Suppressor macrophage treated with lipopolysaccharide for 4 hours (primary cell): ENCODE measurements around the gene IL17RC.

Source experiments
- DNase-seq: peaks from one replicate; pipeline ENCODE4 v3.0.0-alpha.2; 2020

The IL17RC gene

DNA sequence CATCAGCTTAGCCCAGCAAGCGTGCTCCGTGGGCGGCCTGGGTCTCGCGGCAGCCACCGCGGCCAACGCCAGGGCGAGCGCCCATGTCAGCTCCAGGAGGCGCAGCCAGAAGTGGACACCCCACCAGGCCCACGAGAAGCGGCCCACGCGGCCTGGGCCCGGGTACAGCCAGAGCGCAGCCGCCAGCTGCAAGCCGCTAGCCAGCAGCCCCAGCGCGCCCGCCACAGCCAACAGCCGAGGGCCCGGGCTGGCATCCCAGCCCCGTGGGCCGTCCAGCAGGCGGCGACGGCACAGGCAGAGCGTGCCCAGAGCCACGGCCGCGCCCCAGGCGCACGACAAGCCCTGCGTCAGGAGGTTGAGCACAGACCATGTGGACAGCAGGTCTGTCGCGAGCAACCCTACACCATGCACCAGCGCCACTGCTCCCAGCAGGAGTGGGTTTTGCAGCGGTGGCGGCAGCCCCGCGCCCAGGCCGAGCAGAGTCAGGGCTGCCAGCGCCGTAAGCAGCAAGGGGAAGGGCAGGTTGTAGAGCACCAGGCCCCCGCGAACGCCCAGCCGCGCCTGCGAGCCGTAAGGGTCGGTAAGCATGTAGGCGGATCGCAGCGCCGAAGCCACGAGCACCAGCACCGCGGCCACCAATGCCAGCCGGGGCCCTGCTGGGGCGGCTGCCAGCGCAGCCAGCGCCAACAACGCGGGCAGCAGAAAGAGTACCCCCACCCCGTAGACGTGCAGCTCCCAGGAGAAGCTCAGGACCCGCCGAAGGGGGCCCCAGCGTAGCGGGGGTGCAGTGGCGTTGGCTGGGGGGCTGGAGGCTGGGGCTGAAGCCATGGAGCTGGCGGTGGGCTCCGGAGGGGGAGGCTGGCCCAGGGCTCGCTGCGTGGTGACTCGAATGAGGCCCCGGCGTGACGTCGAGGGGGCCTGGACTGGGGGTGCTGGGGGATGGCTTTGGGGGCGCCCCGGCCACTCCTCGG lies 30.4 kb downstream of the IL17RC start:
- no peak for DNase-seq

DNA sequence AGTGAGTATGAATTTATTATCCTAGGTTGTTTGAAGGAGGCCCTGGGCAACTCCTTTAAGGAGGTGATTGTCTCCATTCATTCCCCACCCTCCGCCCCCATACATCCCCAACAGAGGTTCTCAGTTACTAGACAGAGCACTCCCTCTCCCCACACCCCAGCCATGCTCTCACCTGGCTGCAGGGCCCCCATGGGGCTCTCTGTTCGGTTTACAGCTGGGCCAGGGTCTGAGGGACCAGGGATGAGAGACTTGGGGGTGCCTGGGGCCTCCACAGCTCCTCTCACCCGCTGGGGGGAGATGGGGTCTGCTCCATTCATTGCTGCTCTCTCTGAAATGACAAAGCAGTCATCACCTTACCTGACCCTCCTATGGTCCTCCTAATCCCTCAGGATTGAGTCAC lies 31.7 kb downstream of the IL17RC start:
- DNase-seq = no peak

DNA sequence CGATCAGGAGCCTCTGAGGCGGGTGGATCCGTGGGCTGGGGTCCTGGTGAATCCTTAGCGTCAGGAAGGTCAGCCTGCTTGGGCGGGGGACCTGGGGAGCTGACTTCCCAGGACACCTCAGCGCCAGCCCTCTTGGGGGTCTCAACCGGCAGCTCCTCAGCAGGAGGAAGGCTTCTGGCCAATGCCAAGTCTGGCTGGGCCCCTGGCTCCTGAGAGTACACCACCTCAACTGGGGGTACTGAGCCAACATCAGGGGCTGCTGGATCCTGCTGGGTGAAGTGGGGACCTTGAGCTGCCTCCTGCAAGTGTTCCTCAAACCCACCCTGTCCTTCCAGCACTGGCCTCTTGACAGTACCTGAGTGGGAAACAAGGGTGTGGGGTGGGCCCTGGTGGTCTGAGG lies 32.2 kb downstream of the IL17RC start:
- no peak for DNase-seq

DNA sequence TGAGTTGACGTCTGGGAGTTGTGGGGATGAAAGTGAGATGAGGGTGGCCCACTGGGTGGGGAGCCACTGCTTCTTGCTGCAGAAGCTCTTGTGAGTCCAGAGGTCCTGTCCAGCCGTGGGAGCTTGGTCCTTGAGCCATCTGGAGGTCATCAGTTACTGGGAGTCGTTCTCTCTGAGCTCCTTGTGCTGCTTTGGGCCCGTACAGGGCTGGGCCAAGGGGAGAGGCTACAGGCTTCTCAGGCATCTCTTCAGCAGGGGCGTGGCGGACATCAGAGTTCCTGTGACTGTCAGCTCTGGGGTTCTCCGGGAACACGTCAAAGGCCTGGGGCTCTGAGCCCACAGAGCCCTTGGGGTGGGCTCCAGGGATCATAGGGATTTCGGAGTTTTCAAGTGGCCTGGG lies 32.7 kb downstream of the IL17RC start:
- no peak for DNase-seq

DNA sequence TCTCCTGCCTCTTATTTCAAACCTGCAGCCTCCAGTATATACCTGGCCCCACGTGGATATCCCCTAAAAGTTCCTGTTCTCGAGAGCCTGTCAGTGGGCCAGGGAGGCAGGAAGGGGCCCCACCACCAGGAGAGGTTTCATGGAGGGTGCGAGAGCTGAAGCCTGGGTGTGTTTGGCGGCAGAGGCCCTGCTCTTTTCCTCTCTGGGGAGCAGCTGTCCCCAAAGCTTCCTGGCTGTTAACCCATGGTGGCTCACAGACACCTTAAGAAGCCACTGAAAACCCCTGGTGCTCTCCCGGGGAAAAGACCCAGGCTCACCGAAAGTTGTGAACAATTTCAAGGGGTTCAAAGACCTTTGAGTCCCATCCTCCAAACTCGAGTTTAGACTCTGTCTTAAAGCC lies 34.2 kb downstream of the IL17RC start:
- DNase-seq = no peak

DNA sequence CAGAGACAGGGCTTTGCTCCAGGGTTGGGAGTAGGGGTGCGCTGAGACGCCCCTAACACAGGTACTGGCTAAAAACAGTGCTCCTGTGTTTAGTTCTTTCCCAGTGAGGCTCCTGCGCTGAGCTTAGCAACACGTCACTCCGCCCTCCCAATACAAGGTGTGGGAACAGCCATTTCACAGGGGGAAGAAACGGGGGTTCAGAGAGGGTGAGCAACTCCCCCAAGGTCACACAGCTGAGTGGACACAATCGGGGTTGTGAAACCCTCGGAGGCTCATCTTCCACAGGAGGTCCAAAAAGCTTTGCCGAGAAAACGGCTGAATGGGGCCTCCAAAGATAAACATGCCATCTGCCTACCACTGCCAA lies 34.7 kb downstream of the IL17RC start:
- no peak for DNase-seq

DNA sequence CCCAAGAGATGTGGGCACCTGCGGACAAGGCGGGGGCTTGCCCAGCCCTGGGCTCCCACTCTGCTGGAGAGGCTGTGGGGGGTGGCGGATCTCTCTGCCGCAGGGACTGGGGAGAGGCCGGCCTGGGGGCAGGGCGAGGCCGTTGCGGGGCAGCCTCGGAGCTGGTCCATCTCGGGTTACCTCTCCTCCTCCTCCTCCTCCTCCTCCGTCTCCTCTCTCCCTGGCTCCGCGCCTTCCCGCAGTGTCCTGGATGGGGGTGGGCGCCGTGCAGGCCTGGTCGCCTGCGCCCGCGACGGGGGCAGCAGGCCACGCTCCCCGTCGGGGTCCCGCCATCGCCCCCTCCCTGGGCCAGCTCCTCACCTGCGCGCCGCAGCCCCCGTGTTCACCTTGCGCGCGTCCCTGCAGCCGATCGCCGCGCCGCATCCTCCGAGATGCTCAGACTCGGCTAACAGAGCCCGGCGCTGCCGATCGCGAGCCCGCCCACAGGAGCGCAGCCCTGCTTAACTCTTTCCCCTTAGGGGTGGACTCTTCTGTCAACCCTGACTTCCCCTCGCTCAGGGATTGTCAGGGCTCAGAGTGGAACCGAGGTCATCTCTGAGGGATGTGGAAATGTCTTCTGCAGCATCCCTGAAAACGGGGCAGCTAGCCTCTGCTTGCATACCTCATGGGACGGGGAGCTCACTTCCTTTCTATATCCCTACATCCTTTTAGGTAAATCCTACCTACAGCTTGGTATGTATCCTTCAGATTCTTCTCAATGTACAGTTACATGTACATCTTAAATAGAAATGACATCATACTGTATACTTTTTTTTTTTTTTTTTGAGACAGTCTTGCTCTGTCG lies 35.3 kb downstream of the IL17RC start, which contains the start of gene PRRT3:
TSS of gene PRRT3 (minus strand) at position 447 of the 844 bp plus-strand sequence. CDS start 2,293 bp downstream, outside the sequence.
- peak; percentile 51 for DNase-seq

DNA sequence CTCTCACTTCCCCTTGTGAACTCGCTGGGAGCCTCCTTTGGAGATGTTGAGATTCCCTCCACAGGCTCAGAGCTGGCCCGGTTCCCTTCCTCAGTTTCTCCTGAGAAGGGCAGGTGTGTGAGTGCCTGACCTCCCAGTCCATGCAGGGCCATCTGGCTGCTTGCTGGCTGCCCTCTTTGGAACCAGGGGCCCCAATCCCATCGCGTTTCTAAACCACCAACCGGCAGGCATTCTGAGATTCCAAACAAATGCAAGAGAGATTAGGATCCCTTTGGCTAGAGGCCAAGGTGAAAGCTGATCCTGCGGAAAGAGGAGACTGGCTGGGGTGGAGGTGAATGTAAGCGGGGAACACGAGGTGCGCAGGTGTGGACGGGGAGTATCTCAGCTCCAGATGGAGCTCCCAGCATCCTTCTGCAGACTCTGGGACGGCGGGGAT lies 38.2 kb downstream of the IL17RC start:
- no peak for DNase-seq

DNA sequence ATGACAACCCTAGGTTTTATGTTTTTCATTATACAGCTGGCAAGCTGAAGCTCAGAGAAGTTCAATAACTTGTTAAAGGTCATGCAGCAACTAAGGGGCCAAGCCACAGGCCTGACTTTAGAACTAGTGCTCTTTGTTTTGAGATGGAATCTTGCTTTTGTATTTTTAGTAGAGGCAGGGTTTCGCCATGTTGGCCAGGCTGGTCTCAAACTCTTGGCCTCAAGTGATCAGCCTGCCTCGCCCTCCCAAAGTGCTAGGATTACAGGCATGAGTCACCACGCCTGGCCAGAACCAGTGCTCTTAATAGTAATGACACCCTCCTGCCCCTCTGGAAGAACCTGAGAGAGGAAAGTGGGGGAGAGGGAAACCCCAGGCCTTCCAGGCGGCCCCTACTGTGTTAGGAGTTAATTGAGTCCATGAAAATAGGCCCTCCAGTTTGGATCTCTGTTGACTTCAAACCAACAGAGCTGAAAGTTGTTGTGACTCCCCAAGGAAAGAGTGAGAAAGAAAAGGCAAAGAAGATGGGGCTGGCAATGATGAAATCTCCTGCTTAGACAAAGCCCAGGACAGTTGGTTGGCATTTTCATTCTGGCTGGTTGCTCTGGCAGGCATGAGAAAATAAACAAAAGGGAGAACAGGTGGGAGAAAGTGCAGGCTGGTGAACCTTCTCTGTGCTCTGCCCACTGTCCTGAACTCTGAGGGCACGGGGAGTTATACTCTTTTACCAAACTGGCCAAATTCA lies 38.9 kb downstream of the IL17RC start:
- no peak for DNase-seq

DNA sequence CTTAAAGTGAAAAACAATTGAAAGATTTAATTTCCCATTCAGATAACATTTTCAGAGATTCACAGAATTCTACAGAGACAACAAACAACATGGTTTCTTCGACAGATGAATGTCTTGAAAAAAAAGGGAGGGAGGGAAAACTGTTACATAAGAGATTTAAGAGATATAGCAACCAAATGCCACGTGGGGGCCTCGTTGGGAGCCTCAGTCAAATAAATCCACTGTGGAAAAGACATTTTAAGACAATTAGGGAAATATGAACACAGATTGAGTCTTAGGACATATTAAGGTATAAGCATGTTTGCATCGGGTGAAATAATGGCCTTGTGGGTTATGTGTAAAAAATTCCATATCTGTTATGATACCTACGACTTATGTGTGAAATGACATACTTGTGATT lies 40.3 kb downstream of the IL17RC start:
- no peak for DNase-seq

DNA sequence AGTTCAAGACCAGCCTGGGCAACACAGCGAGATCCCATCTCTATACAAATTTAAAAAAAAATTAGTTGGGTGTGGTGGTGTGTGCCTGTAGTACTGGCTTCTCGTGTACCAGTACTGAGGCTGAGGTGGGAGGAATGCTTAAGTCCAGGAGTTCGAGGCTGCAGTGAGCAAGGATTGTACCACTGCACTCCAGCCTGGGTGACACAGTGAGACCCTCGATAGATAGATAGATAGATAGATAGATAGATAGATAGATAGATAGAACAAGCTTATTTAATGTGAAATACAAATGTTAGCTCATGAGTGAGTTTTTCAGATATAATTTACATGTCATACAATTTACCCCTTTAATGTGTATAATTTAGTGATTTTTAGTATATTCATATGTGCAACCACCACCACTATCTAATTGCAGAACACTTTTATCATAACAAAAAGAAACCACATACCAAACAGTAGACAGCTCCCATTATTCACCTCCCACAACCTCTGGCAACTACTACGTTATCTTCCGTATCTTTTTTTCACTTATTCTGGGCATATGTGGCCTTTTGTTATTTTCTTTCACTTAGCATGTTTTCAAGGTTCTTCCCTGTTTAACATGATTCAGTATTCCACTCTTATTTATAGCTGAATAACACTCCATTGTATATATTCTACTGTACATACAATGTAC lies 48.4 kb downstream of the IL17RC start:
- no peak for DNase-seq

DNA sequence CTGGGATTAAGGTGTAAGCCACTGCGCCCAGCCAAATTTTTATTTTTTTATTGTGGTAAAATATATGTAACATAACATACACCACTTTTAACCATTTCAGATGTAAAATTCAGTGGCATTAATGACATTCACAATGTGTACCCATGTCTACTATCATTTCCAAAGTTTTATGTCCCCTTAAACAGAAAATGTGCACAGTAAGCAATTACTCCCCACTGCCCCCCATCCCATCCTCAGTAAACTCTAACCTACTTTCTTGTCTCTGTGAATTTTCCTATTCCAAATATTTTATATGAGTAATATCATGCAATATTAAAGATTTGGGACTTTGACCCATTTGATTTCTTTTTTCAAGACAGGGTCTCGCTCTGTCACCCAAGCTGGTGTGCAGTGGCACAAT lies 49.9 kb downstream of the IL17RC start:
- DNase-seq = no peak

DNA sequence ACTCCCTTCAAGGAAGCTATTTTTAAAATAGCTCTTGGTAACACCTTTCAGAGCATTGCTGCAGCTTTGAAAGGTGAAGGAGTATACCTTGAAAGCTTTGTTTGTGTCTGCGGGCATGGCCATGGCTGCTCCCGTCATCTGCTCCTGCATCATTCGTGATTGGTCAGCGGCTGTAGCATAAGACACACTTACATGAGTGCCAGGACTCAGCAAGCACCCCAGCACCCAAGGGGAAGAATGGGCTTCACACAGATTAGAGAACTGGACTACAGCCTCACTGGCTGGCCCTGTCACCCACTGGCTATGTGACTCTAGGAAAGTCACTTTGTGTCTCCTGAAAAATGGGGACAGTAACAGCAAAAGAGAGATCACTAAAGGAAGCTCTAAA lies 52.7 kb downstream of the IL17RC start:
- no peak for DNase-seq

DNA sequence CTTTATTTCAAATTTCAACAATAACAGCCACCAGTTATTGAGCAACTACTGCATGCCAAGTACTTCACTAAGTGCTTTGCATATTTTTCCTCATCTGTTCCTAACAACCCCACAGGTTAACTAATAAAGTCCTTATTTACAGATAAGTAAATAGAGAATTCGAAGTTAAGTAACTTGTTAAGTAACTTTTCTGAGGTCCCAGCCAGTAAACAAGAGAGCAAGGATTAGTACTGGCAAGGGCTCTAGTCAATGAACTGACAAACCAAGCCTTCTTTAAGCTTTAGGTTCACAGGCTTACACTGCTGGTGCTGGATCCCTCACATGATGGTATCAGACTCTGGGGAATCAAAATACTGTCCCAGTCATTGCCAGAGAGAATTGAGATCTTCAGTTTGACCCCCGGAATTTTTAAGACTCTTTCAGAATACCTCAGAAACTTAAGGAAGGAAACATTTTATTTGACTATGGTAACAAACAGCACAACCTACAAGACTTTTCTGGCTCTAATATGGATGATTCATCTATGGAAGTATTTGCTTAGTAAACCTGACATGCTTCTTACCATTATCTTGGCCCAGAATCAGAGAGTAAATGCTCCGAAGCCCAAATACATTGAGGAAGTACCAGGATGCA lies 53.2 kb downstream of the IL17RC start:
- DNase-seq = no peak

DNA sequence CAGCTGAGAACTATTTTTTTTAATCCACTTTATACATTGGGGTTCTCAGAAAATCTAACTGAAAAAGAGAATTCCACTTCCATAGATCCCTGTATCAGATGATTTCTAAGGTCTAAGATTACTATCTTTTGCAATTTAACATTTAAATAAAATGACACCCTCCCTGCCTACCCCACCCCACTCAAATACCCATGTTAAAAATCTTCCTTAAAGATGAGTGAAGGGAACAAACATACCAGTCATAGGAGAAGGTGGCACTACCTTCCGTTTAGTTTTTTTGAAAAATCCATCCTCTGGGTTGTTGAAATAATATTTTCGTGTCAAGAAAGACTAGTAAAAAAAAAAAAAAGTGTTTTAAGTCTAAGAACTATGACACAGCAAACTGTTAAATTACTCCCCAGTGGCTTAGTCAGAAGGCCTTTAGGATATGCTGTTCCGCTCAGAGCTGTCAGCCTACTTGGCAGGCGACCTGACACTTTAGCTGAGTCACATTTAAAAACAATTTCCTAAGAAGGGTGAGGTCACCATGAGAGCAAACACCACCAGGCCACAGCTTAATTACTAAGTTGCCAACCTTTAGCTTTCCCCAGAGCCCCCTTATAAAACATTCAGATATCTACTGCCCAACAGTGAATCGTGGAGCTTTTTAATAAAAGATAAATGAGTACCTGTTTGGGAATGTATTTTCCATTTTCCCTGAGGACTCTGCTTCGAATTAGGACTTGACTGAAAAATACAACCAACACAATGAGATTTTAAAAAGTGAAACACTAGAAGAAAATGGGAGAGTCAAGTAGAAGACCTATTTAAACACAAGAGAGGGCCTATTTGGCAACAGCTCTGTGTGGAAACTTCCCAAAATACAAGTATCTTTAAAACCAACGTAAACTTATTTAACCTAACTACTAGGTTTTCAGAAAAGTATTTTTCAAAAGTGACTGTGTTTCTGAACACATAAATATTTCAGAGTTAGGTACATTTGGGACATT lies 60.1 kb downstream of the IL17RC start:
- peak; percentile 94 for DNase-seq

DNA sequence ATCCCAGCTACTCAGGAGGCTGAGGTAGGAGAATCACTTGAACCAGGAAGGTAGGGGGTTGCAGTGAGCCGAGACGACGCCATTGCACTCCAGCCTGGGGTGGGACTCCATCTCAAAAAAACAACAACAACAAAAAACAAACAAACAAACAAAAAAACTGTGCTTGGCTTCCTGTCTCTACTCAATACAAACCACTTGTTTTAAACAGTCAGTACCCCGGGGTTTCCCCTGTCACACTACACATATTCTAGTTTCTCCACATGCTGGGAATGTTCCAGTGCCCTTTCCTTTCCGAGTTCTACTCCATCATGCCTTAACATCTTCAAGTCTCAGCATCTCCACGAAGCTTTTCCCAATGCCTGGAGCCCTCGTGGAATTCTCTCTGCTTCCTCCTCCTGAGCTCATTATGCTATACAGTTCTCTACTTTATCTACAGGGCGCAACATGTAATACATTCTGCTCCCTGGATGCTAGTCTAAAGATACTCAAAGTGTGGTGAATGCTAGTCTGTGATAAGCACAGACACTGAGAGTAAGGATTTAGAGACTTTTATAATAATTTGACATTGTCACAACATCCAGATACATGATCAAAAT lies 61.9 kb downstream of the IL17RC start:
- DNase-seq = no peak

DNA sequence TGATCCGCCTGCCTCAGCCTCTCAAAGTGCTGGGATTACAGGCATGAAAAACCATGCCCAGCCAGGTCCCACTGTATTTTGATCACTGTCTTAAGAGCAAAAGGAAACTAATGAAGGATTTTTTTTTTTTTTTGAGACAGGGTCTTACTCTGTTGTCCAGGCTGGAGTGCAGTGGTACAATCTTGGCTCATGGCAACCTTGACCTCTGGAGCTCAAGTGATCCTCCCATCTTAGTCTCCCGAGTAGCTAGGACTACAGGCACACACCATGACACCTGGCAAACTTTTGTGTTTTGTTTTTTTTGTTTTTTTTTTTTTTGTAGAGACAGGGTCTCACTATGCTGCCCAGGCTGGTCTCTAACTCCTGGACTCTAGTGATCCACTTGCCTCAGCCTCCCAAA lies 63.4 kb downstream of the IL17RC start:
- no peak for DNase-seq
